H4 (cell line): Measurements from ENCODE around the gene SHROOM2. TPM values are rescaled to one million over a fixed set of nuclear protein-coding genes. Genes with fewer than 3 reads are reported as not detected.
A peak's percentile ranks its signal among the peaks of the same experiment; 100 is the strongest.

Experiments
- DNase-seq: peaks from one replicate; pipeline ENCODE4 v3.0.0-alpha.2; 2015; ENCODE audit warnings: low spot score
- total RNA-seq: library from RNA; depleted of rRNA; stranded (reverse); fragments of >200 nt; shearing (Covaris generic); gene quantifications from 2 replicates; pipeline ENCODE4 v1.2.3, GENCODE V29; 2014

Gene SHROOM2
- total RNA-seq, 1 experiment from 2014 or later, result 3.6 TPM

- DNase-seq, result peak; percentile 68
Measured at GRCh38 chrX:9940421-9940820, 154.2 kb downstream of the SHROOM2 start.

DNA sequence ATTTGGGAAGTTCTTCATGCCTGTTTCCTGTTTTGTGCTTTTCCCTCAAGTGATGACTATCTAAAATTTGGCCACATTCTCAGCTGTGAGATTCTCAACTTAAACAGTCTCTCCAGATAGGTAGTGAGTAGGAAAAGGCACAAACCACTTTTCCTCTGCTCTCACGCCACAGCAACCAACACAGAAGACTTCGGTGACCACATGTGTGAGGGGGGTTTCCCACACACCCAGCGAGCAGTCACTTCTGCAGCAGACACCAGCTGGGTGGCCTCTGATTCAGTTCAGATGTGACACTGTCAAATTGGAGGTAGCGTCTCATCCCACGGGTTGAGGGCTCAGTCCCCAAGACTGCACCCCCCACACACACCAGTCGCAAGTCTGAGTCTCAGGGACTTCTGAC lies 155.9 kb downstream of the SHROOM2 start:
- DNase-seq, result no peak

DNA sequence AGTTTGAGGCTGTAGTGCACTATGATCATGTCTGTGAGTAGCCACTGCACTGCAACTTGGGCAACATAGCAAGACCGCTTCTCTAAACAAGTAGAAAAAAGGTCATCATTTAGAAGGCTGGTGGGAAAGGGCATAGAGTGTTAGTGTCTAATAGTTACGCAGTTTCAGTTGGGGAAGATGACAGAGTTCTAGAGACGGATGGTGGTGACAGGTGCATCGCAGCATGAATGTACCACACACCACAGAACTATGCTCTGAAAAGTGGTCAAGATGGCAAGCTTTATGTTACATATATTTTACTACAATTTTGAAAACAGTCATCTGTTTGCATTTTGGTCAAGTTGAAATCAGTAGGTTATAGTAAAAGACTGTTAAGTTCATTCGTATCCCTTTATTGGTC lies 157.2 kb downstream of the SHROOM2 start:
- DNase-seq, result no peak

DNA sequence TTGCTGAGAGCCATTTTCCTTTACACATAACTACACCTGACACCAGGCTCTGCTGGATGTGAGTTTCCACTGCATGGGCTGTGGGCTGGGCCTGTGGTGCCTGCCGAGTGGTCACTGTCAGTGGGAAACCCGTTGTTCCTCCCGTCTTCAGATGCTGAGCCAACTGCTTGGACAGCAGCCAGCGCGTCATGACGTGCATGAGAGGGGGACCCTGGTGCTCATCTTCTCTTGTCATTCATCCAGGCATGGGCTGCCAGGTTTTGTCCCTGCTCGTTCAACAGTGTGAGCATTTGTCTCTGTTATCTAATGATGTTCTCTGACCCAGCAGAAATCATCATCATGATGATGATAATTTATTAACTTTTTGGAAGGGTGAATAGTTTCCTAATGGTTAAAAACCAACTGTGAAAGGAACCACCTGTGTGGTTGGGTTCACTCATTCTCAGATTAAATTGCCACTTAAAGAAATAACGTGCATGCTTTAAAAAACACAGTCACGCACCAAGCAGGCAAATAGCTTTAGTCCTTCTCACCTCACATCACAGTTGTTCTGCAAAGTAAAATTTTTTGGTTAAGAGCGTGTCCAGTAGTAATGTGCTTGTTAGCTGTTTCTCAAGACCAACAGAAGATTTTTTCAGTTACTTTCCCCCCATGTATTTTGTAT lies 161.0 kb downstream of the SHROOM2 start:
- no peak for DNase-seq

DNA sequence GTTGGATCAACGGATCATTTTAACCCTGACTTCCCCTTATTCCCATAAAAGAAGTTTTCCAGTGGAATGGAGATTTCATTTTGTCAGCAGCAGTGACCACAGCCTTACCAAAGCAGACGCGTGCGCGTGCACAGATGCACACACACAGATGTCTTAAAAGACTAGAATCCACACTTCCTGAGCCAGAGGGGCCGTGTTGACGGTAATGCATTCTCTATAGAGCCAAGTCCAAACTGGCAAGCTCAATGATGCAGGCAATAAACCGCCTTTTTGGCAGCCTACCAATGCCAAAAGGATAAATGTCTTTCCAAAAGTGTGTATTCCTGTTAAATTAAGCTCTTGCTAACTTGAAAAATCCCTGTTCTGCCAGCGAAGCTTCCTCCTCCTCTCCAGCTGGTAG lies 162.2 kb downstream of the SHROOM2 start:
- DNase-seq, result no peak

DNA sequence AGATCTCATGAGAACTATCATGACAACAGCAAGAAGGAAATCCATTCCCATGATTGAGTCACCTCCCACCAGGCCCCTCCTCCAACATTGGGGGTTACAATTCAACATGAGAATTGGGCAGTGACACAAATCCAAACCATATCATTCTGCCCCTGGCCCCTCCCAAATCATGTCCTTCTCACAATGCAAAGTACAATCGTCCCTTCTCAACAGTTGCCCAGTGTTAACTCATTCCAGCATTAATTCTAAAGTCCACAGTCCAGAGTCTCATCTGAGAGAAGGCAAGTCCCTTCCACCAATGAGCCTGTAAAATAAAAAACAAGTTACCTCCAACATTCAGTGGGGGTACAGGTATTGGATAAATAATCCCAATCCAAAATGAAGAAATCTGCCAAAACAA lies 166.1 kb downstream of the SHROOM2 start:
- no peak for DNase-seq

GRCh38 chrX:9953396-9953795 lies 167.2 kb downstream of the SHROOM2 start:
- DNase-seq, result no peak

GRCh38 chrX:9955506-9955905 lies 169.3 kb downstream of the SHROOM2 start:
- no peak for DNase-seq

- no peak for DNase-seq
Measured at GRCh38 chrX:9957743-9958142, 171.5 kb downstream of the SHROOM2 start.

DNA sequence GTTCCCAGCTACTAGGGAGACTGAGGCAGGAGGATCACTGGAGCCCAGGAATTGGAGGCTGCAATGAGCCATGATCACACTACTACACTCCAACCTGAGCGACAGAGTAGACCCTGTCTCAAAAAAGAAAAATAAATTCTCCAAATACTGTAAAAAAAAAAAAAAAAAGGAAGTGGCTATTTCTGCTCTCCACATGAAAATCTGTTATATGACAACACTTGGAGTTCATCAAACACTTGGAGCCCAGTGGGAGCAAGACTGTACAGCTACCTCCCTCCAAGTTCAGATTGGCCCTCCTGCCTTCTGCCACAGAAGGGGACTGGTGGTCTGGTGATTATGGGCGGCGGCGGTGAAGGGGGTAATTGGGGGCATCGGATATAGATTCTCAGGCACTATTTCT lies 172.0 kb downstream of the SHROOM2 start:
- no peak for DNase-seq

DNA sequence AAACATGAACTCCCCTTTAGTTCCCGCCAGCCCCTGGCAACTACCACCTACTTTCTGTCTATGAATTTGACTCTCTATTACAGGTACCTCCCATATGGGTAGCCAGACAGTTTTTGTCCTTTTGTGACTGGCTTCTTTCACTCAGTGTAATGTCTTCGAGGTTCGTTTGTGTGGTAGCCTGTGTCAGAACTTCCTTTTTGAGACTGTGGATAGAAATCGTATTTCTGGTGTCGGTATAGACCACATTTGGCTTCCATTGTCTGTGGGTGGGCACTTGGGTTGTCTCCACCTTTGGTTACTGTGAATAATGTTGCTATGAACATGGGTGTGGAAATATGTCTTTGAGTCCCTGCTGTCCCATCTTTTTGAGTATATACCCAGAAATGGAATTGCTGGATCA lies 175.5 kb downstream of the SHROOM2 start:
- DNase-seq, result no peak

- no peak for DNase-seq
Measured at GRCh38 chrX:9966775-9967408, 180.7 kb downstream of the SHROOM2 start, which contains the start of gene CLDN34. TSS of gene CLDN34 (plus strand) at chrX:9967358. CDS start at chrX:9967358, 0 bp downstream.

DNA sequence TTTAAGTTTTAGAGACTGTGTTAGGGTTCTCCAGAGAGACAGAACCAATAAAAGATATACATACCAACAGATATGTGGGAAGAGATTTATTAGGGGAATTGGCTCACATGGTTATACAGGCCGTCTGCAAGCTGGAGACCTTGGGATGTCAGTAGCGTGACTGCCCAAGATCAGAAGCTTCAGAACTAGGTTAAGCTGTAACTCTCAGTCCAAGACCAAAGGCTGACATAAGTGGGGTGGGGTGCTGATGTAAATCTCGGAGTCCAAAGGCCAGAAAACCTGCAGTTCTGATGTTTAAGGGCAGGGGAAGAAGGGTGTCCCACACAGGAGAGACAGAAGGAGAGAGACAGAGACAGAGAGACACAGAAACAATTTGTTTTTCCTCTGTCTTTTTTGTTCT lies 191.4 kb downstream of the SHROOM2 start:
- no peak for DNase-seq

- no peak for DNase-seq
Measured at GRCh38 chrX:9980401-9980800, 194.2 kb downstream of the SHROOM2 start.

- no peak for DNase-seq
Measured at GRCh38 chrX:9980927-9981326, 194.7 kb downstream of the SHROOM2 start.

DNA sequence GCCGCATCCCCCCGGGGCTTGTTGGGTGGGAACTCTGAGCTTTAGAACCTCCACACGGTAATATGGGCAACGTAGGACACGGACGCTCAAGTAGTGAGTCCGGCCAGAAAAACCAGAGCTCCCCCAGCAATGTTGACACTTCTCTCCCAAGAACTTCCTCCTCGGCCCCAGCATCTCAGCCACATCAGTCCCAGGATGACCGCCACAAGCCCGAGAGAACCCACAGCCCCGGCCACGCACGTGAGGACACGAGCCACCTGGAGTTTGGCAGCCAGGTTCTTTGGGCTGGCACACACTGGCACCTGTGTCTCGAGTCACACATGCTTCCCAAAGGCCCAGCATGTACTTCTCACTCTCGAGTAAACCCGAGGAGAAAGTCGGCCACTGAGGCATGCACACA lies 197.2 kb downstream of the SHROOM2 start:
- no peak for DNase-seq

- DNase-seq, result no peak
Measured at GRCh38 chrX:9983846-9984245, 197.6 kb downstream of the SHROOM2 start.

GRCh38 chrX:9988762-9989161 lies 202.5 kb downstream of the SHROOM2 start:
- DNase-seq, result peak; percentile 15

- no peak for DNase-seq
Measured at GRCh38 chrX:9992061-9992460, 205.8 kb downstream of the SHROOM2 start.

DNA sequence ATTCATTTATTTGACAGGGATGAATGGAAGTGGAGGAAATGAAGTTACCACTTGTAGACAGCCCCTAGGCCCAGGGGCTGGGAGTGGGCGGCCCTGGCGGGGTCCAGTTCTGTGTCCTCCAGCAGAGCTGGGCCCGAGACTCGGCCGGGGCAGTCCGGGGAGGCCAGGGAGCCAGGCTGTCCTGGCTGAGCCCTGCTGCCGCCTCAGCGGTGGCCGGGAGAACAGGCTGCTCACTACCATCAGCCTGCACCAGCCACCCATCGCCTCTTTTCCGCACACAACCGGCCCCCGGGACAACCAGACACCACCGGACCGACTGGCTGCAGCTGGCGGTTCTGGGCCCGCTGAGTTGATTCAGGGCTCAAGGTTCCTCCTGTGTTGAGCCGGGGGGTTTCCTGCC lies 206.5 kb downstream of the SHROOM2 start:
- DNase-seq, result no peak

DNA sequence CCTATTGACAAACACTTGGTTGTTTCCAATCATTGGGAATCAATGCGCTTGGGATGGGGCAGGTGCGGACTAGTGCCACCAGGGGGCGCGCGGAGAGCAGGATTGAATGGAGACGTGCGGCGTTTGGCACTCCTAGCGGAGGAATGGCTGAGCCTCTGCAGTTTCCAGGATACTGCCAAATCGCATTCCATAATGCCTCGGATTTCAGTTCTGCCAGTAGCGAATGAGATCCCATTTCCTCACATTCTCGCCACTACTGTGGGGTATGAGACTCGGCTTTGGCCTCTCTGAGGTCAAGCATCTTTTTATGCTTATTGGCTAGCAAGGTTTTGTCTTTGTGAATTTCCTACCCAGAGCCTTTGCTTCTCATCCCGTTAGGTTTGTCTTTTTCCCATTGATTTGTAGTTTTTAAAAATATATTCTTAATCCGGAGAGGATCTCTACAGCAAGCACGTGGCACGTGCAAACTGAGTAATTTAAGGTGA lies 209.7 kb downstream of the SHROOM2 start:
- peak; percentile 66 for DNase-seq

GRCh38 chrX:9997041-9997440 lies 210.8 kb downstream of the SHROOM2 start:
- no peak for DNase-seq

- no peak for DNase-seq
Measured at GRCh38 chrX:9997524-9997923, 211.3 kb downstream of the SHROOM2 start.
